AG04450 (cell line): Measurements from ENCODE around the gene KCNA10. TPM values are rescaled to one million over a fixed set of nuclear protein-coding genes. Genes with fewer than 3 reads are reported as not detected.
"Not testable (repeated sequence)": the region's sequence is repeated elsewhere in the genome, so short reads cannot be mapped to it uniquely, and the experiment has no call there.

ENCODE experiments used
- CTCF ChIA-PET: fragments of 300-600, 350-600 bp; formaldehyde crosslinking; extraction: SDS; loops from one replicate; lab custom pipeline; 2022; ENCODE audit warnings: antibody characterized with exemption, inconsistent platforms; lab: Charles Lee
- POLR2A ChIA-PET: fragments of 350-600 bp; formaldehyde crosslinking; extraction: SDS; loops from one replicate; lab custom pipeline; 2021; ENCODE audit warnings: antibody characterized with exemption, inconsistent platforms; lab: Yijun Ruan, JAX
- DNase-seq: peaks from one replicate; pipeline ENCODE4 v3.0.0-alpha.2; 2011; ENCODE audit warnings: low read depth, low spot score
- H3K27ac ChIP-seq: one replicate; pipeline ENCODE4 v1.5.1; 2012; ENCODE audit warnings: low read depth, low read length, control low read depth
- H3K27me3 ChIP-seq: one replicate; pipeline ENCODE4 v1.6.0; 2012; ENCODE audit warnings: low read length; ENCODE audit not compliant: control insufficient read depth, insufficient read depth
- H3K4me3 ChIP-seq: 2 replicates; pipeline ENCODE4 v1.5.1; 2011; ENCODE audit warnings: mild to moderate bottlenecking, low read depth, low read length, control low read depth
- H3K9me3 ChIP-seq: 2 replicates; pipeline ENCODE4 v1.5.1; 2012; ENCODE audit warnings: low read length; ENCODE audit not compliant: control insufficient read depth, insufficient read depth
- CTCF ChIP-seq: IDR thresholded peaks from 2 replicates; pipeline ENCODE4 v1.5.1; 2011; ENCODE audit warnings: low read depth, low read length, control low read depth, inconsistent platforms
- polyA plus RNA-seq: library from polyadenylated mRNA; depleted of rRNA; stranded (reverse); fragments of >200 nt; gene quantifications from 2 replicates; pipeline ENCODE4 v1.2.3, GENCODE V29; 2011

Gene KCNA10
- polyA plus RNA-seq, 1 experiment: not detected

DNA sequence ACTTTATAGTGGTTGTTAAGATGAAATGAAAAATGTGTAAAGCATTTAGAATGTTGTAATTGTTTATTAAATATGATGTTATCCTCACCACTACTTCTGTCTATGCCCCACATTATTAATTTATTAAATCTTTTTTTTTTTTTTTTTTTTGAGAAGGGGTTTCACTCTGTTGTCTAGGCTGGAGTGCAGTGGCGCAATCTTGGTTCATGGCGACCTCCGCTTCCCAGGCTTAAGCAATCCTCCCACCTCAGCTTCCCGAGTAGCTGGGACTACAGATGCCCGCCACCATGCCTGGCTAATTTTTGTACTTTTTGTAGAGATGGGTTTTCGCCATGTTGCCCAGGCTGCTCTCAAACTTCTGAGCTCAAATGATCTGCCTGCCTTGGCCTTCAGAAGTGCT is 7.5 kb downstream of the KCNA10 start:
- no peaks in the 10 kb centered on the region for H3K9me3 ChIP-seq
- no peak overlapping the region for H3K4me3 ChIP-seq
- no peak for DNase-seq
- no peak overlapping the region for H3K27ac ChIP-seq
- ChIA-PET CTCF (interaction anchor here (0.6 to 4.0 kb wide), 3 partner anchors 12 to 267 kb away, joined by 3 to 22 read pairs (median 4); no protein-coding TSS in a partner anchor), POLR2A (no interaction called here)
- TF ChIP-seq CTCF: no peak
- peaks cover 12% of the 10 kb centered on the region for H3K27me3 ChIP-seq

DNA sequence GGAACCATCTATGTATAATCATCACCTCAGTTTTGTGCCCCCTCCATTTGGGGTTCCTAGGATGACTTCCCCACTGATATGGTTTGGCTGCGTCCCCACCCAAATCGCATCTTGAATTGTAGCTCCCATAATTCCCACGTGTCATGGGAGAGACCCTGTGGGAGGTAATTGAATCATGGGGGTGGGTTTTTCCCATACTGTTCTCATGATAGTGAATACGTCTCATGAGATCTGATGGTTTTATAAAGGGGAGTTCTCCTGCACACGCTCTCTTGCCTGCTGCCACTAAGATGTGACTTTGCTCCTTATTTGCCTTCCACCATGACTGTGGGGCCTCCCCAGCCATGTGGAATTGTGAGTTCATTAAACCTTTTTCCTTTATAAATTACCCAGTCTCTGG is 8.1 kb downstream of the KCNA10 start:
- POLR2A ChIA-PET: not testable (repeated sequence)

GRCh38 chr1:110509655-110510054 is 9.3 kb downstream of the KCNA10 start:
- Histone ChIP-seq H3K4me3 (no peak overlapping the region), H3K27ac (no peak overlapping the region), H3K27me3 (peaks cover 12% of the 10 kb centered on the region), H3K9me3 (no peaks in the 10 kb centered on the region)
- DNase-seq: no peak
- ChIA-PET CTCF (interaction anchor here (2.6 kb wide), 1 partner anchor 14 kb away, joined by 14 read pairs; no protein-coding TSS in a partner anchor), POLR2A (no interaction called here)
- no peak for TF ChIP-seq CTCF

More for the DNA sequence above, 8.1 kb downstream of the KCNA10 start:
- H3K9me3 ChIP-seq, H3K27ac ChIP-seq, H3K4me3 ChIP-seq, DNase-seq: not testable (repeated sequence)
- CTCF ChIA-PET: interaction anchor here (1.6 to 4.0 kb wide), 2 partner anchors 13 to 15 kb away, joined by 4 to 22 read pairs; no protein-coding TSS in a partner anchor
- H3K27me3 ChIP-seq: peaks cover 10% of the 10 kb centered on the region

DNA sequence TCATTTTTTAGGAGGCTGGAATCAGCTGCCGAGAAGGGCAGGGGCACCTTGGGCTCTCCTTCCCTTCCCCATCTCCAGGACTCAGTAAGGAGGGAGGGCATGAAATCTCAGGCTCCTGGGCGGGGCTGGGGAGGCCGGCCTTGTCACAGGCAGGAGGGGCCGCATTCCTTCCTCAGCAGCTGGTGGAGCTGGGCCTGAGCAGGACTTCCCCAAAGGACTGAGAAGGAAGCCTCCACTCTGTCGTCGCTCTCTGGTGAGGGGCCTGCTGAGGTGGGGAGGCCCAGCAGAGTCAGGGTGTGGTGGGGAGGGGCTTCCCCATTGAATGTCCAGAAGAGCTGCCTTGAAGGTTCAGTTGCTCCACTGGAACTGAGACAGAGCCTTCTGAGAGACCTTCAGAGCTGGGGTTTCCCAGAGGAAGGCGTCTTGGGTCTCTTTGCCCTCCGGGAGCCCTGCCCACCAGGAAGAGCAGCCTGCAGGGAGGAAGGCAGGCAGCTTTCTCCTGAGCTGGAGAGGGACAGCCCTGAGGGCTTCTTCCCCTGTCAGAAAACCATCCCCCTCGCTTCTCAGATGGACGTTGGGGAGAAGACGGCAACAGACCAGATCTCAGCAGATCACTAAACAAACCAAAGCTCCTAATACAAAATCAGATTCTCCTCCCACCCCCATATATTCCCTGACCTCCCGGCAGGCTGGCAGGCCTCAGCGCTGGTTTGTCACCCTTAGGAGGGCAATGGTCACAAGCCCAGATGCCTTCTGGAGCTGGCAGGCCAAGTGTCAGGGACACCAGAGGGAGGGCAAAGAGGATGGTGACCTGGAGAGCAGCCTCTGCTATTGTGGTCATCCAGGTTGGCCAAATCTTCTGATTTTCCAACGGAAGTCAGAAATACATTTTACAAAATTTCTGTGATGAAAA is 10.7 kb downstream of the KCNA10 start:
- no peak for DNase-seq
- CTCF ChIA-PET: interaction anchor here (2.6 kb wide), 1 partner anchor 13 kb away, joined by 14 read pairs; no protein-coding TSS in a partner anchor

DNA sequence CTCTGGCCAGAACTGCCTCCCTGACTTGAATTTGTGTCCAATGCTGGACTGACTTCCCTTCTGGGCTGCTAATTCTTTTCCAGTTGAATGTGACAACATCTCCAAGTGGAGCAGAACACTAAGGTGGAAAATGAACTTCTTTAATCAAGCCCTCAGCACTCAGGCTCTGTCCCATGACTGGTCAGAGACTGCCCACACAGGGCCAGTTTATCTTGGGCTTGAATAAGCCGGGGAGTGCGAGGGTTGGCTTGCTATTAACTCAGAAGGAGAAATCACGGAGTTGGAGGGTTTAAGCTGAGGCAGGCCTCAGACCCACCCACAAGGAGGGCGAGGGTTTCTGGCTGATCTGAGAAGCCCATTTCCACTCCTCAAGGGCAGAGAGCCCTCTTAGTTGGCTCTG is 12.4 kb downstream of the KCNA10 start:
- POLR2A ChIA-PET: no interaction called here
- H3K27ac ChIP-seq: no peak overlapping the region
- H3K9me3 ChIP-seq: no peaks in the 10 kb centered on the region
- H3K27me3 ChIP-seq: peaks cover 31% of the 10 kb centered on the region
- TF ChIP-seq CTCF: no peak
- CTCF ChIA-PET: no interaction called here
- no peak overlapping the region for H3K4me3 ChIP-seq
- no peak for DNase-seq

More for the DNA sequence above, 10.7 kb downstream of the KCNA10 start:
- POLR2A ChIA-PET: no interaction called here
- Histone ChIP-seq H3K27ac (no peak overlapping the region), H3K4me3 (no peak overlapping the region), H3K27me3 (peaks cover 18% of the 10 kb centered on the region), H3K9me3 (no peaks in the 10 kb centered on the region)
- no peak for TF ChIP-seq CTCF
